ENCODE data around the gene DEPDC7. TPM values are rescaled to one million over a fixed set of nuclear protein-coding genes. Genes with fewer than 3 reads are reported as not detected.

DEPDC7 gene
- total and polyA plus RNA-seq, 9 of the 15 experiments (the other 6 are each of a cell fraction or from before 2014, with no cell fraction given), result 5.4 to 19.9 (median 12.0) TPM

DNA sequence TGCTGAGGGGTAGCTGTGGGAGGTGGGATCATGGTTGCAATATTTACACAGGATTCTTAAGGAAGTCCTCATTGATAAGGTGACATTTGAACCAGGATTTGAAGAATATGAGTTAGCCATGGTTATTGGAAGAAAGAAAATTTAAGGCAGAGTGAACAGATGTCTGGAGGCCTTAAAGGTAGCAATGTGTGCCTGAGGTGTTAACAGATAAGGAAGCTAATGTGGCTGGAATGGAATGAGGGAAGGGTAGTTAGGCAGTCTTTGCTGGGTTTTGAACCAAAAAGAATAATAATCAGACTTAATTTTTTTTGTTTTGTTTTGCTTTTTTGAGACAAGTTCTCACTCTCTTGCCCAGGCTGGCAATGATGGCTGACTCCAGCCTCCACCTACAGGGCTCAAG lies 9.7 kb upstream of the DEPDC7 start:
- H3K4me1 ChIP-seq (replicated peaks in 1 of 2; ENCODE audit: control insufficient read depth in 2 of 2, insufficient read depth in 2 of 2, low read length in 2 of 2), result no peaks in the 10 kb centered on the region
- peaks cover 0 to 4% of the 10 kb centered on the region in 2 experiments; a peak in 1 of 5 replicates for H3K27me3 ChIP-seq (ENCODE audit: control insufficient read depth in 2 of 2, insufficient read depth in 2 of 2, low read length in 2 of 2)
- no peak overlapping the region for H3K9ac ChIP-seq (ENCODE audit: insufficient read depth in 1 of 2, low read depth in 2 of 2, low read length in 2 of 2)
- no peaks in the 10 kb centered on the region for H4K20me1 ChIP-seq (replicated peaks; ENCODE audit: control insufficient read depth, insufficient read depth, low read length)
- no peak overlapping the region for H3K4me3 ChIP-seq
- H2AFZ ChIP-seq (ENCODE audit: low read depth, low read length), result no peak overlapping the region
- H3K27ac ChIP-seq (ENCODE audit: extremely low read depth, low read depth, low read length), result no peak overlapping the region
- H3K4me2 ChIP-seq (ENCODE audit: insufficient read depth, low read length), result no peak overlapping the region
- DNase-seq (ENCODE audit: extremely low read depth in 1 of 4, low spot score in 3 of 4) (no peak), FAIRE-seq (no peak), ATAC-seq (peak; percentile 50; the same call in 1 of the 3 replicates)
- ChIA-PET CTCF (ENCODE audit: low intra/inter-chr PET ratio) (no interaction called here), POLR2A (no interaction called here)
- no peaks in the 10 kb centered on the region for H3K9me3 ChIP-seq (replicated peaks; ENCODE audit: control insufficient read depth, insufficient read depth, low read depth, low read length)
- H3K9me1 ChIP-seq (ENCODE audit: control insufficient read depth, insufficient read depth, low read length), result no peaks in the 10 kb centered on the region
- H3K79me2 ChIP-seq (ENCODE audit: control insufficient read depth, insufficient read depth, low read length), result no peaks in the 10 kb centered on the region
- in situ Hi-C loops (cut with MboI) (no loop called here), intact Hi-C loops (cut with micrococcal nuclease) (no loop called here)
- BruUV-seq (replicated peaks), result no TSS peak
- no peaks in the 10 kb centered on the region for H3K36me3 ChIP-seq (ENCODE audit: control insufficient read depth, insufficient read depth, low read length)
- TF ChIP-seq SRF (CRISPR knock-in tag; IDR thresholded peaks at IDR 0.05), result no peak
- TF ChIP-seq EZH2 (IDR thresholded peaks at IDR 0.05; ENCODE audit: borderline replicate concordance, low read depth, low read length), result no peak
- no peak for TF ChIP-seq RBFOX2 (IDR thresholded peaks at IDR 0.05; ENCODE audit: low read depth, low read length)
- no peak for TF ChIP-seq ZNF3 (CRISPR knock-in tag; IDR thresholded peaks at IDR 0.05)
- TF ChIP-seq CREB3L1 (IDR thresholded peaks at IDR 0.05; ENCODE audit: borderline replicate concordance, low read depth), result no peak
- TF ChIP-seq MECOM (CRISPR knock-in tag; IDR thresholded peaks at IDR 0.05), result no peak
- no peak for TF ChIP-seq IFI16 (CRISPR knock-in tag; IDR thresholded peaks at IDR 0.05)
- TF ChIP-seq ELF4 (CRISPR knock-in tag; IDR thresholded peaks at IDR 0.05), result no peak
- no peak for TF ChIP-seq BRF2 (IDR thresholded peaks at IDR 0.05; ENCODE audit: borderline replicate concordance, insufficient read depth, insufficient read length)
- no peak for TF ChIP-seq ZNF263 (CRISPR knock-in tag; IDR thresholded peaks at IDR 0.05; ENCODE audit: borderline replicate concordance)
- no peak for TF ChIP-seq BACH1 (tag; IDR thresholded peaks at IDR 0.05)
- TF ChIP-seq MXI1 (IDR thresholded peaks at IDR 0.05; ENCODE audit: low read depth, low read length), result no peak
- TF ChIP-seq SIN3B (IDR thresholded peaks at IDR 0.05; ENCODE audit: low read depth), result no peak
- TF ChIP-seq ZHX1 (conservative IDR thresholded peaks at IDR 0.05; ENCODE audit: low read length), result no peak
- TF ChIP-seq SMARCE1 (IDR thresholded peaks at IDR 0.05), result no peak
- no peak for TF ChIP-seq TGIF2 (CRISPR knock-in tag; IDR thresholded peaks at IDR 0.05)
- TF ChIP-seq ZNF354B (CRISPR knock-in tag; IDR thresholded peaks at IDR 0.05), result no peak
